WTC11 (cell line): ENCODE results near the gene GCAT. TPM values are rescaled to one million over a fixed set of nuclear protein-coding genes. Genes with fewer than 3 reads are reported as not detected.

Experiments used
- ATAC-seq: fragments of 200-7000 bp; cut with Tn5 transposase; 2 replicates; pipeline ENCODE4 v1.10.0; 2021; ENCODE audit warnings: mild to moderate bottlenecking, moderate library complexity
- CTCF ChIA-PET: fragments of 300-600 bp; sonication (Branson Sonifier 250); formaldehyde crosslinking; loops from one replicate; lab custom pipeline; 2021; ENCODE audit warnings: antibody characterized with exemption; lab: Charles Lee
- POLR2A ChIA-PET: fragments of 350-600 bp; sonication (Branson Sonifier 250); formaldehyde crosslinking; loops from one replicate; lab custom pipeline; 2021; ENCODE audit warnings: antibody characterized with exemption; lab: Charles Lee
- DNase-seq: peaks from one replicate; pipeline ENCODE4 v3.0.0; 2021; ENCODE audit warnings: low spot score
- H3K27ac Mint-ChIP-seq: 2 replicates; pipeline ENCODE4 v1.8.0; 2021; ENCODE audit warnings: mixed read lengths
- H3K27me3 Mint-ChIP-seq: 2 replicates; pipeline ENCODE4 v1.8.0; 2021; ENCODE audit warnings: low read depth, mild to moderate bottlenecking, moderate library complexity, mixed read lengths
- H3K36me3 Mint-ChIP-seq: 2 replicates; pipeline ENCODE4 v1.8.0; 2021; ENCODE audit warnings: mixed read lengths
- H3K4me1 Mint-ChIP-seq: 2 replicates; pipeline ENCODE4 v1.8.0; 2022; ENCODE audit warnings: mixed read lengths
- H3K4me3 Mint-ChIP-seq: 2 replicates; pipeline ENCODE4 v1.8.0; 2021; ENCODE audit warnings: mild to moderate bottlenecking, moderate library complexity, mixed read lengths
- H3K9me3 Mint-ChIP-seq: 2 replicates; pipeline ENCODE4 v1.8.0; 2021; ENCODE audit warnings: mixed read lengths
- ATF1 ChIP-seq: sonication (generic); formaldehyde crosslinking; IDR thresholded peaks from 2 replicates; pipeline ENCODE4 v1.8.1; 2023; ENCODE audit warnings: mild to moderate bottlenecking, moderate library complexity, missing genetic modification reagents
- ATF2 ChIP-seq: sonication (generic); formaldehyde crosslinking; IDR thresholded peaks from 2 replicates; pipeline ENCODE4 v1.8.1; 2022; ENCODE audit warnings: low read depth, missing genetic modification reagents, borderline replicate concordance
- CTCF ChIP-seq: fragments of 200-600 bp; IDR thresholded peaks from 2 replicates; pipeline ENCODE4 v1.8.0; 2022; ENCODE audit warnings: antibody characterized with exemption
- E2F1 ChIP-seq: sonication (generic); formaldehyde crosslinking; IDR thresholded peaks from 2 replicates; pipeline ENCODE4 v1.8.0; 2022; ENCODE audit warnings: mild to moderate bottlenecking, missing genetic modification reagents
- E2F4 ChIP-seq: sonication (generic); formaldehyde crosslinking; IDR thresholded peaks from 2 replicates; pipeline ENCODE4 v1.8.1; 2022; ENCODE audit warnings: low read depth, mild to moderate bottlenecking, moderate library complexity, missing genetic modification reagents, borderline replicate concordance
- ELF4 ChIP-seq: sonication (generic); formaldehyde crosslinking; IDR thresholded peaks from 2 replicates; pipeline ENCODE4 v1.8.1; 2022; ENCODE audit warnings: low read depth, mild to moderate bottlenecking, moderate library complexity, missing genetic modification reagents
- GABPB1 ChIP-seq: sonication (generic); formaldehyde crosslinking; IDR thresholded peaks from 2 replicates; pipeline ENCODE4 v1.8.1; 2023; ENCODE audit warnings: mild to moderate bottlenecking, missing genetic modification reagents
- GRHL2 ChIP-seq: fragments of 250-450 bp; sonication (Bioruptor Pico); IDR thresholded peaks from 2 replicates; pipeline ENCODE4 v1.8.0; 2022; ENCODE audit warnings: mild to moderate bottlenecking, moderate library complexity; ENCODE audit not compliant: insufficient replicate concordance, severe bottlenecking
- IRF2 ChIP-seq: sonication (generic); formaldehyde crosslinking; IDR thresholded peaks from 2 replicates; pipeline ENCODE4 v1.8.0; 2022; ENCODE audit warnings: low read depth, missing genetic modification reagents, borderline replicate concordance
- JAZF1 ChIP-seq: fragments of 250-450 bp; sonication (Bioruptor Pico); IDR thresholded peaks from 2 replicates; pipeline ENCODE4 v1.9.0; 2021; ENCODE audit warnings: moderate library complexity, mild to moderate bottlenecking, inconsistent platforms
- JUN ChIP-seq: sonication (generic); formaldehyde crosslinking; IDR thresholded peaks from 2 replicates; pipeline ENCODE4 v1.8.0; 2023; ENCODE audit warnings: mild to moderate bottlenecking, missing genetic modification reagents
- NR1H2 ChIP-seq: sonication (generic); formaldehyde crosslinking; IDR thresholded peaks from 2 replicates; pipeline ENCODE4 v1.9.0; 2021; ENCODE audit warnings: mild to moderate bottlenecking, moderate library complexity, missing genetic modification reagents
- PRDM15 ChIP-seq: sonication (generic); formaldehyde crosslinking; IDR thresholded peaks from 2 replicates; pipeline ENCODE4 v1.8.0; 2022; ENCODE audit warnings: missing genetic modification reagents
- RORB ChIP-seq: fragments of 250-450 bp; sonication (Bioruptor Pico); IDR thresholded peaks from 2 replicates; pipeline ENCODE4 v1.9.0; 2021; ENCODE audit warnings: mild to moderate bottlenecking
- TEAD1 ChIP-seq: sonication (generic); formaldehyde crosslinking; IDR thresholded peaks from 2 replicates; pipeline ENCODE4 v1.8.0; 2022; ENCODE audit warnings: mild to moderate bottlenecking, missing genetic modification reagents
- TP53 ChIP-seq: sonication (generic); formaldehyde crosslinking; IDR thresholded peaks from 2 replicates; pipeline ENCODE4 v1.8.1; 2023; ENCODE audit warnings: mild to moderate bottlenecking, missing genetic modification reagents
- ZNF512 ChIP-seq: sonication (generic); formaldehyde crosslinking; IDR thresholded peaks from 2 replicates; pipeline ENCODE4 v1.8.1; 2022; ENCODE audit warnings: missing genetic modification reagents, borderline replicate concordance
- ZNF532 ChIP-seq: fragments of 250-450 bp; sonication (Bioruptor Pico); IDR thresholded peaks from 2 replicates; pipeline ENCODE4 v1.9.0; 2021; ENCODE audit warnings: mild to moderate bottlenecking, borderline replicate concordance
- ZSCAN18 ChIP-seq: fragments of 250-450 bp; sonication (Bioruptor Pico); IDR thresholded peaks from 2 replicates; pipeline ENCODE4 v2.1.2; 2022; ENCODE audit warnings: mild to moderate bottlenecking, moderate library complexity
- total RNA-seq: library from RNA; stranded (reverse); gene quantifications from 3 replicates; pipeline ENCODE4 v1.2.3, GENCODE V29; 2021

The GCAT gene
- total RNA-seq, 1 experiment from 2014 or later = 33.0 TPM

GRCh38 chr22:37862570-37863325 is 55.0 kb downstream of the GCAT start (continued):
- TF ChIP-seq JAZF1 (no peak), E2F4 (CRISPR knock-in tag) (no peak), JUN (CRISPR knock-in tag) (no peak), ZNF512 (CRISPR knock-in tag) (no peak), CTCF (no peak), ATF2 (no peak), TP53 (CRISPR knock-in tag) (no peak), TEAD1 (CRISPR knock-in tag) (no peak), E2F1 (CRISPR knock-in tag) (no peak), ELF4 (CRISPR knock-in tag) (no peak), NR1H2 (CRISPR knock-in tag) (no peak), ZSCAN18 (CRISPR knock-in tag) (no peak), GRHL2 (CRISPR knock-in tag) (no peak), GABPB1 (CRISPR knock-in tag) (no peak)
- TF ChIP-seq, all 79 proteins: peak for 0

- Mint-ChIP-seq H3K9me3 (no peaks in the 10 kb centered on the region), H3K27ac (no peak overlapping the region), H3K27me3 (no peaks in the 10 kb centered on the region), H3K36me3 (peaks cover 82% of the 10 kb centered on the region), H3K4me1 (no peaks in the 10 kb centered on the region), H3K4me3 (no peak overlapping the region)
- ChIA-PET CTCF (interaction anchor here (0.5 kb wide), 1 partner anchor 140 kb away, joined by 6 read pairs; no protein-coding TSS in a partner anchor), POLR2A (no interaction called here)
- ATAC-seq = no peak
- no peak for DNase-seq
- no peak for TF ChIP-seq PRDM15 (CRISPR knock-in tag)
- no peak for TF ChIP-seq ATF1 (CRISPR knock-in tag)
- no peak for TF ChIP-seq ZNF532 (CRISPR knock-in tag)
- TF ChIP-seq IRF2 = no peak
- no peak for TF ChIP-seq RORB (CRISPR knock-in tag)
These were observed 57.8 kb downstream of the GCAT start for GRCh38 chr22:37865510-37865909.
